SK-N-SH treated with all-trans-retinoic acid at 6 μM for 48 hours (cell line): ENCODE results near the gene SCAF11.

Source experiments
- ATAC-seq: fragments of 200-7000 bp; cut with Tn5 transposase; 3 replicates; pipeline ENCODE4 v1.9.1; 2020; ENCODE audit warnings: mild to moderate bottlenecking, moderate library complexity
- BACH2 ChIP-seq: fragments of 250-450 bp; sonication (Bioruptor Pico); IDR thresholded peaks from 2 replicates; pipeline ENCODE4 v1.9.0; 2021; ENCODE audit warnings: mild to moderate bottlenecking, borderline replicate concordance
- CREB5 ChIP-seq: fragments of 250-450 bp; sonication (Bioruptor Pico); IDR thresholded peaks from 2 replicates; pipeline ENCODE4 v1.5.1; 2020; ENCODE audit warnings: low read depth, mild to moderate bottlenecking, moderate library complexity
- CSDC2 ChIP-seq: fragments of 250-450 bp; sonication (Bioruptor Pico); IDR thresholded peaks from 2 replicates; pipeline ENCODE4 v1.5.0; 2020; ENCODE audit warnings: mild to moderate bottlenecking, moderate library complexity
- CSRNP3 ChIP-seq: fragments of 250-450 bp; sonication (Bioruptor Pico); IDR thresholded peaks from 2 replicates; pipeline ENCODE4 v1.5.1; 2021; ENCODE audit warnings: mild to moderate bottlenecking, moderate library complexity
- GLIS3 ChIP-seq: fragments of 250-450 bp; sonication (Bioruptor Pico); IDR thresholded peaks from 2 replicates; pipeline ENCODE4 v1.5.0; 2020; ENCODE audit warnings: mild to moderate bottlenecking, moderate library complexity
- ISL1 ChIP-seq: fragments of 250-450 bp; sonication (Bioruptor Pico); IDR thresholded peaks from 2 replicates; pipeline ENCODE4 v2.1.2; 2022; ENCODE audit warnings: mild to moderate bottlenecking, moderate library complexity
- OSR1 ChIP-seq: fragments of 250-450 bp; sonication (Bioruptor Pico); IDR thresholded peaks from 2 replicates; pipeline ENCODE4 v1.8.0; 2022; ENCODE audit warnings: moderate library complexity, mild to moderate bottlenecking, inconsistent platforms
- POU6F1 ChIP-seq: fragments of 250-450 bp; sonication (Bioruptor Pico); IDR thresholded peaks from 2 replicates; pipeline ENCODE4 v1.8.0; 2021; ENCODE audit warnings: low read depth, mild to moderate bottlenecking, moderate library complexity, borderline replicate concordance
- PPARA ChIP-seq: fragments of 250-450 bp; sonication (Bioruptor Pico); IDR thresholded peaks from 2 replicates; pipeline ENCODE4 v1.5.0; 2020; ENCODE audit warnings: mild to moderate bottlenecking, borderline replicate concordance
- RARB ChIP-seq: fragments of 250-450 bp; sonication (Bioruptor Pico); IDR thresholded peaks from 2 replicates; pipeline ENCODE4 v1.8.0; 2021; ENCODE audit warnings: mild to moderate bottlenecking, moderate library complexity
- SNAI2 ChIP-seq: fragments of 250-450 bp; sonication (Bioruptor Pico); IDR thresholded peaks from 2 replicates; pipeline ENCODE4 v1.5.0; 2020; ENCODE audit warnings: mild to moderate bottlenecking, moderate library complexity
- TCF4 ChIP-seq: fragments of 250-450 bp; sonication (Bioruptor Pico); IDR thresholded peaks from 2 replicates; pipeline ENCODE4 v1.8.0; 2021; ENCODE audit warnings: mild to moderate bottlenecking, moderate library complexity, borderline replicate concordance
- TOX ChIP-seq: fragments of 250-450 bp; sonication (Bioruptor Pico); IDR thresholded peaks from 2 replicates; pipeline ENCODE4 v1.8.0; 2021; ENCODE audit warnings: mild to moderate bottlenecking, moderate library complexity, borderline replicate concordance
- TSHZ2 ChIP-seq: fragments of 250-450 bp; sonication (Bioruptor Pico); IDR thresholded peaks from 2 replicates; pipeline ENCODE4 v1.5.0; 2020; ENCODE audit warnings: mild to moderate bottlenecking, moderate library complexity
- ZC3H10 ChIP-seq: fragments of 250-450 bp; sonication (Bioruptor Pico); IDR thresholded peaks from 2 replicates; pipeline ENCODE4 v1.5.1; 2021; ENCODE audit warnings: mild to moderate bottlenecking, moderate library complexity
- ZNF565 ChIP-seq: fragments of 450-650 bp; formaldehyde crosslinking; conservative IDR thresholded peaks from 2 replicates; pipeline ENCODE4 v1.5.0; 2020; ENCODE audit warnings: low read depth, mild to moderate bottlenecking, moderate library complexity
- ZNF70 ChIP-seq: fragments of 450-650 bp; formaldehyde crosslinking; IDR thresholded peaks from 2 replicates; pipeline ENCODE4 v1.5.0; 2020; ENCODE audit warnings: mild to moderate bottlenecking, moderate library complexity

Gene SCAF11

GRCh38 chr12:45886685-45887084 is 103.7 kb downstream of the SCAF11 start:
- no peak for TF ChIP-seq GLIS3 (CRISPR knock-in tag)
- no peak for TF ChIP-seq CREB5
- no peak for TF ChIP-seq SNAI2 (CRISPR knock-in tag)
- TF ChIP-seq ISL1 (CRISPR knock-in tag) = no peak
- TF ChIP-seq PPARA (CRISPR knock-in tag) = no peak
- no peak for TF ChIP-seq RARB (CRISPR knock-in tag)
- TF ChIP-seq ZNF565 (CRISPR knock-in tag) = no peak
- ATAC-seq = no peak

- TF ChIP-seq ZC3H10 (no peak), SNAI2 (CRISPR knock-in tag) (no peak), CREB5 (no peak)
- ATAC-seq = no peak
These were observed 107.2 kb downstream of the SCAF11 start for GRCh38 chr12:45883187-45883586.

GRCh38 chr12:45880533-45880932 is 109.8 kb downstream of the SCAF11 start:
- ATAC-seq = no peak

GRCh38 chr12:45879363-45879895 is 110.9 kb downstream of the SCAF11 start:
- no peak for ATAC-seq
- TF ChIP-seq SNAI2 (CRISPR knock-in tag) = no peak
- TF ChIP-seq RARB (CRISPR knock-in tag) = no peak
- no peak for TF ChIP-seq ZNF70 (CRISPR knock-in tag)
- no peak for TF ChIP-seq POU6F1
- TF ChIP-seq TSHZ2 = no peak
- no peak for TF ChIP-seq CREB5
- no peak for TF ChIP-seq ZNF565 (CRISPR knock-in tag)
- no peak for TF ChIP-seq CSRNP3 (CRISPR knock-in tag)
- TF ChIP-seq CSDC2 (CRISPR knock-in tag) = no peak
- TF ChIP-seq ISL1 (CRISPR knock-in tag) = no peak
- no peak for TF ChIP-seq BACH2 (CRISPR knock-in tag)
- no peak for TF ChIP-seq TOX (CRISPR knock-in tag)
- TF ChIP-seq, all 23 proteins: peak for 0

More at GRCh38 chr12:45880533-45880932, 109.8 kb downstream of the SCAF11 start:
- TF ChIP-seq ZNF565 (CRISPR knock-in tag) = no peak
- TF ChIP-seq PPARA (CRISPR knock-in tag) = no peak
- no peak for TF ChIP-seq TCF4
- no peak for TF ChIP-seq OSR1 (CRISPR knock-in tag)
